ENCODE data around the gene METTL5.

METTL5 gene

DNA sequence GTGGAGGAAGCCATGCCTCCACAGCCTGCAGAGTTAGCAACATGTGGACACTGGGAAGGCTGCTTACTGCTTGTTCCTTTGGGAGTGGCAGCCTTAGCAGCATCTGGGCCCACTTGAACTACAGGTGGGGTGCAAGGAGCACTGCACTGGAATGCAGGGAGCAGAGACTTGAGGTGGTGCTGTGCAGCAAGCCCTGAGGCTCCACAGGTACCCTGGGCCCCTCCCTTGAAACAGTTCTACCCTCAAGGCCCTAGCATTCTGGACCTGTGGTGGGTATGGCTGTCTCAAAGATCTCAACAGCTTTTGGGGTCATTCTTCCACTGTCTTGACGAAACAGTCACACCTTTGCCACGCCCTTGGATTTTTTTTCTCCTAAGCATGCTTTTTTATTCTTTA, 16.0 kb upstream of the METTL5 start:
- no peak for DNase-seq (ENCODE audit: low spot score)
- TF ChIP-seq, protein P1, sequence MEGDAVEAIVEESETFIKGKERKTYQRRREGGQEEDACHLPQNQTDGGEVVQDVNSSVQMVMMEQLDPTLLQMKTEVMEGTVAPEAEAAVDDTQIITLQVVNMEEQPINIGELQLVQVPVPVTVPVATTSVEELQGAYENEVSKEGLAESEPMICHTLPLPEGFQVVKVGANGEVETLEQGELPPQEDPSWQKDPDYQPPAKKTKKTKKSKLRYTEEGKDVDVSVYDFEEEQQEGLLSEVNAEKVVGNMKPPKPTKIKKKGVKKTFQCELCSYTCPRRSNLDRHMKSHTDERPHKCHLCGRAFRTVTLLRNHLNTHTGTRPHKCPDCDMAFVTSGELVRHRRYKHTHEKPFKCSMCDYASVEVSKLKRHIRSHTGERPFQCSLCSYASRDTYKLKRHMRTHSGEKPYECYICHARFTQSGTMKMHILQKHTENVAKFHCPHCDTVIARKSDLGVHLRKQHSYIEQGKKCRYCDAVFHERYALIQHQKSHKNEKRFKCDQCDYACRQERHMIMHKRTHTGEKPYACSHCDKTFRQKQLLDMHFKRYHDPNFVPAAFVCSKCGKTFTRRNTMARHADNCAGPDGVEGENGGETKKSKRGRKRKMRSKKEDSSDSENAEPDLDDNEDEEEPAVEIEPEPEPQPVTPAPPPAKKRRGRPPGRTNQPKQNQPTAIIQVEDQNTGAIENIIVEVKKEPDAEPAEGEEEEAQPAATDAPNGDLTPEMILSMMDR (IDR thresholded peaks at IDR 0.05; ENCODE audit: extremely low read depth, missing control alignments) = no peak

DNA sequence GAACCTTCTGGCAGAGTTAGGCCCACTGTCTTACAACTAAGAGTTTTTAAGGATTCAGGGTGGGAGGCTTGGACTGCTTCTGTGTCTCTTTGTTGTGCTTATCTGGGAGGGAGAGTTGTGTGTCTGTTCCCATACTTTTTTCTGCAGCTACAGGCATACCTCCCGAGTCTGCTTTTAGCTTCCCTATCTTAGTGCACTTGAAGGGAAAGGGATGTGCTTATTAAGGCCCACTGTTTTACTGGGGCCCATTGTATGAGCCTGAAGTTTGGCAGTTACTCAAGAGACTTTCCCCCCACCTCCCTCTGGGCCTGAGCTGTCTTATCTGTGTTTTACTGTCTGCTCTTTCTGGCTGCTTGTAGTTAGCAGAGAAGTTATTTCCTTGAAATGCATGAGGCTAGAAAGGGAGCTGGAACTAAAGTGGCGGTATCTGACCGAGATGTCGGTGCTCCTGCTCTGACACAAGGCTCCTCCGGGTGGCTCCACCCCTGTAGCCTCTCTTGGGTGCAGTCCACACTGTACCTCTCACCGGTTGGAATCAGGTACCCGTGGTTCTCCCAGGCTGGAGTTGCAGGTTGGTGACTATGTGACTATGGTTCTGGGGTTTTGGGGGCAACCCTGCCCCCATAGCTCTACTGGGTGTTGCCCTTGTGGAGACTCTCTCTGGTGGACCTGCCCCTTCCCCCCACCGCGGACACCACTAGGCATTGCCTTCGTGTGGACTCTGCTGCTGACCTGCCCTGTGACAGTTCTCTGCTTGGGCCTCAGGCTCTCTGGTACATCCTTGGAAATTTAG, 15.4 kb upstream of the METTL5 start:
- DNase-seq (ENCODE audit: low spot score) = no peak
- TF ChIP-seq, protein P1 (IDR thresholded peaks at IDR 0.05; ENCODE audit: extremely low read depth, missing control alignments) = no peak

DNA sequence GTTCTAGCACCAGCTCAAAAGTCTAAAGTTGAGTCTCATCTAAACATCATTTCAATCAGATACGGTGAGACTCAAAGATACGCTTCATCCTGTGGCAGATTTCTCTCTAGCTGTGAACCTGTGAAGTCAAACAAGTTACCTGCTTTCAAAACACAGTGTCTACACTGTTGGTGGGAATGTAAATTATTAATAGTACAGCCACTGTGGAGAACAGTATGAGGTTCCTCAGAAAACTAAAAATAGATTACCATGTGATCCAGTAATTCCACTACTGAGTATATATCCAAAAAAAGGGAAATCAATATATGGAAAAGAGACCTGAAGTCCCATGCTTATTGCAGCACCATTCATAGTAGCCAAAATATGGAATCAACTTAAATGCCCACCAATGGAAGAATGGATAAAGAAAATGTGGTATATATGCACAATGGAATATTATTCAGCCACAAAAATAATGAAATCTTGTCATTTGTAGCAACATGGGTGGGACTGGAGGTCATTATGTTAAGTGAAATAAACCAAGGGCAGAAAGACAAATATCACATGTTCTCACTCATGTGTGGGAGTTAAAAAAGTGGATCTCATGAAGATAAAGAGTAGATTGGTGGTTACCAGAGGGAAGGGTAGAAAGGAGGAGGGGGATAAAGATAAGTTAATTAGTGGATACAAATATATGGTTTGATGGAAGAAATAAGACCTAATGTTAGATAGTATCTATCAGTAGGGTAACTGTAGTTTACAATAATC, 14.2 kb upstream of the METTL5 start:
- no peak for DNase-seq (ENCODE audit: low spot score)
- TF ChIP-seq, protein P1 (IDR thresholded peaks at IDR 0.05; ENCODE audit: extremely low read depth, missing control alignments) = no peak

DNA sequence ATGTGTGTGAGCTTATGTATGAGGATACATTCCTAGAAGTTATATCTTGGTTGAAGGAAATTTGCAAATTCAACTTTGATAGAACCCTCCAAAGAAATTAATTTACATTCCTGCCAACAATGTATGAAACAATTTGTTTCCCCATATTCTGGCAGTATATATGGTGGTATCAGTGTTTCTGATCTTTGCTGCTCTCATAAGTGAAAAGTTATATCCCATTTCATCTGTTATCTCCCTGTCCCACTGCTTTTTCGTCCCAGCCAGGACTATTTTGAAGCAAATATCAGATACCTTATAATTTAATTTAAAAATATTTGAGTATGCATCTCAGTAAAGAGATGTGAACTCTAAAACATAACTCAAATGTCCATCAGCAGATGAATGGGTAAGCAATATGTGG, 9.7 kb upstream of the METTL5 start:
- TF ChIP-seq, protein P1 (IDR thresholded peaks at IDR 0.05; ENCODE audit: extremely low read depth, missing control alignments) = no peak
- no peak for DNase-seq (ENCODE audit: low spot score)

DNA sequence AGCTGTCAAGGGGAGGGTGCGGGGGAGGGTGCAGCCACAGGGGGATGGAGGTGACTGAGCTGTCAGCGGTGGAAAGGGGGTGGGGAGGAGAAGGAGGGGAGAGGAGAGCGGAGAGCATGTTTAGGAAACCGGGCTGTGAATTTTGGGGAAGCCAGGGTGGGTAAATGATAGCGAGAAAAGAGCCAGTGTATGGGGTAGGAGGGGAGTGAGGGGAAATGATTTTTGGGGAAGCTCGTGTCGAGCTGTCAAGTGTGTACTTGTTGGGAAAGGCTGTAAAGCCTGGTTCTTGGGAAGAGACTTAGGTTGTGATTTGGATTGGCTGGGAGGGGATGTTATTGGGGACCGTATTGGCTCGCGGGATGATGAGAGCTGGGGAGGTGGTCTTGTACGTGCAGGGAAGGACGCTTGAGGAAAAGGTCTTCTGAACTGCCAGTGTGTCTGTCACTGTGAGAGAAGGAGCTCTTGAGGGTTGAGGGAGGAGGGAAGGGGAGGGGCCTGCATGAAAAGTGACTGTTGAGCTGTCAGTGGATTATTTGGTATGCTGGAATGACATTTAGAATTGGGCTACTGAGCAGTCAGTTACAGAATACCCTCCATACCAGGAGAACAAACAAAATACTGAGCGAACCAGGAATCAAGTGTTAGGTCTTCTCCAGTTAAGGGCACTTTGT, 3.6 kb upstream of the METTL5 start:
- TF ChIP-seq, protein P1 (IDR thresholded peaks at IDR 0.05; ENCODE audit: extremely low read depth, missing control alignments) = no peak
- peak; percentile 73 for DNase-seq (ENCODE audit: low spot score)

DNA sequence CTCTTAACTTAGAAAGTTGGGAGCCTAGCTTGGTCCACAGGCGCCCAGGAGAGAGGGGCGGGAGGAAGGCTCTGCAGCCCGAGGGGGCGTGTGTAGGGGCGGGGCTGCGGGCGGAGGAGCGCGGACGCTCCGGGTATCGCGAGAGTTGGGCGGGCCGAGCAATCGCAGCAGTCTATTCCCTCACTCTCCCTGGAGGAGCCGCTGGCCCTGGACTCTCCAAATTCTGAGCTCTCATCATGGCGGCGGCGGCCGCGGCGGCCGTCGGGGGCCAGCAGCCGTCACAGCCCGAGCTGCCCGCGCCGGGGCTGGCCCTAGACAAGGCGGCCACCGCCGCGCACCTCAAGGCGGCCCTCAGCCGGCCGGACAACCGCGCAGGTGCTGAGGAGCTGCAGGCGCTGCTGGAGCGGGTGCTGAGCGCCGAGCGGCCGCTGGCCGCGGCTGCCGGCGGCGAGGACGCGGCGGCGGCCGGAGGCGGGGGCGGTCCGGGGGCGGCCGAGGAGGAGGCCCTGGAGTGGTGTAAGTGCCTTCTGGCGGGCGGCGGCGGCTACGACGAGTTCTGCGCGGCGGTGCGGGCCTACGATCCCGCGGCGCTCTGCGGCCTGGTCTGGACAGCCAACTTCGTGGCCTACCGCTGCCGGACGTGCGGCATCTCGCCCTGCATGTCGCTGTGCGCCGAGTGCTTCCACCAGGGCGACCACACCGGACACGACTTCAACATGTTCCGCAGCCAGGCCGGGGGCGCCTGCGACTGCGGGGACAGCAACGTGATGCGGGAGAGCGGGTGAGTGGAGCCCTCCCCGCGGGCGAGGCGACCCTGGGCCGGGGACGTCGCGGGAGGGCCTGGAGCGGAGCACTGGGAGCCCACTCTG, 2.8 kb upstream of the METTL5 start, which contains the start of gene UBR3:
Gene UBR3, plus strand, starts transcription at position 183 of the 869 bp plus-strand sequence. Its CDS starts 54 bp downstream, at position 237.
- peak; percentile 99 for DNase-seq (ENCODE audit: low spot score)
- TF ChIP-seq, protein P1 (IDR thresholded peaks at IDR 0.05; ENCODE audit: extremely low read depth, missing control alignments) = no peak
